HG03025 (cell line): ENCODE measurements around the gene NR5A1.

Source experiments
- ATAC-seq: cut with Tn5 transposase; IDR thresholded peaks from one replicate; pipeline ENCODE4 v1.9.1; 2021; ENCODE audit warnings: mild to moderate bottlenecking, moderate library complexity; ENCODE audit not compliant: unreplicated experiment, low FRiP score

NR5A1 gene

GRCh38 chr9:124506931-124507879, at the start of gene NR5A1:
NR5A1 (minus strand) TSS chr9:124507399; CDS start chr9:124503395, 4,004 bp downstream.
- no peak for ATAC-seq

GRCh38 chr9:124555043-124555442, 47.8 kb upstream of the NR5A1 start:
- no peak for ATAC-seq

- no peak for ATAC-seq
These were observed 46.5 kb upstream of the NR5A1 start for GRCh38 chr9:124553738-124554137.

GRCh38 chr9:124552273-124552605, 45.0 kb upstream of the NR5A1 start:
- ATAC-seq, result no peak

- no peak for ATAC-seq
These were observed 44.5 kb upstream of the NR5A1 start for GRCh38 chr9:124551472-124552272.

- ATAC-seq, result no peak
These were observed 42.9 kb upstream of the NR5A1 start for GRCh38 chr9:124550072-124550471.

GRCh38 chr9:124549016-124549415, 41.8 kb upstream of the NR5A1 start:
- no peak for ATAC-seq

- no peak for ATAC-seq
These were observed 37.3 kb upstream of the NR5A1 start for GRCh38 chr9:124544535-124544934.

GRCh38 chr9:124541824-124542223, 34.6 kb upstream of the NR5A1 start:
- ATAC-seq, result no peak

GRCh38 chr9:124537926-124538325, 30.7 kb upstream of the NR5A1 start:
- no peak for ATAC-seq

GRCh38 chr9:124535846-124536245, 28.6 kb upstream of the NR5A1 start:
- ATAC-seq, result no peak

- no peak for ATAC-seq
These were observed 25.7 kb upstream of the NR5A1 start for GRCh38 chr9:124532897-124533296.

GRCh38 chr9:124531115-124531514, 23.9 kb upstream of the NR5A1 start:
- ATAC-seq, result no peak

GRCh38 chr9:124530246-124530645, 23.0 kb upstream of the NR5A1 start:
- ATAC-seq, result no peak

- ATAC-seq, result no peak
These were observed 20.6 kb upstream of the NR5A1 start for GRCh38 chr9:124527781-124528180.

GRCh38 chr9:124526174-124526573, 19.0 kb upstream of the NR5A1 start:
- no peak for ATAC-seq

- ATAC-seq, result no peak
These were observed 15.2 kb upstream of the NR5A1 start for GRCh38 chr9:124522121-124523098.

GRCh38 chr9:124521142-124521541, 13.9 kb upstream of the NR5A1 start:
- ATAC-seq, result no peak

- ATAC-seq, result no peak
These were observed 13.0 kb upstream of the NR5A1 start for GRCh38 chr9:124520206-124520596.

GRCh38 chr9:124518116-124518515, 10.9 kb upstream of the NR5A1 start:
- no peak for ATAC-seq
